PC-3 (cell line): ENCODE data around the gene RBM20. TPM values are rescaled to one million over a fixed set of nuclear protein-coding genes. Genes with fewer than 3 reads are reported as not detected.

Source experiments
- ATAC-seq: fragments of 200-7000 bp; cut with Tn5 transposase; 2 replicates; pipeline ENCODE4 v1.9.1; 2020; ENCODE audit warnings: mild to moderate bottlenecking, moderate library complexity
- BruUV-seq: library from RNA; stranded (reverse); fragments of 400-500 nt; replicated peaks from 2 replicates; lab custom pipeline; 2021; lab: Mats Ljungman, UMichigan
- CTCF ChIA-PET: fragments of 300-600 bp; sonication (Branson Sonifier 250); formaldehyde crosslinking; loops from one replicate; lab custom pipeline; 2022; ENCODE audit warnings: antibody characterized with exemption; lab: Charles Lee
- POLR2A ChIA-PET: fragments of 300-600 bp; sonication (Branson Sonifier 250); formaldehyde crosslinking; loops from one replicate; lab custom pipeline; 2022; ENCODE audit warnings: antibody characterized with exemption; ENCODE audit not compliant: unreplicated experiment; lab: Charles Lee
- DNase-seq: peaks from one replicate; pipeline ENCODE4 v3.0.0-alpha.2; 2015
- H2AFZ ChIP-seq: fragments of 300-600 bp; sonication (generic); 2 replicates; pipeline ENCODE4 v1.6.0; 2016; ENCODE audit warnings: antibody characterized with exemption, low read length
- H3F3A ChIP-seq: fragments of 300-600 bp; sonication (generic); one replicate; pipeline ENCODE4 v1.6.0; 2017; ENCODE audit warnings: antibody characterized with exemption, low read length, control low read depth, mild to moderate bottlenecking; ENCODE audit not compliant: unreplicated experiment
- H3K27ac ChIP-seq: fragments of 300-600 bp; sonication (generic); 2 replicates; pipeline ENCODE4 v1.5.1; 2016; ENCODE audit warnings: mild to moderate bottlenecking, low read length
- H3K27me3 ChIP-seq: fragments of 300-600 bp; sonication (generic); 2 replicates; pipeline ENCODE4 v1.6.1; 2016; ENCODE audit warnings: low read length, mixed read lengths
- H3K36me3 ChIP-seq: fragments of 300-600 bp; sonication (generic); 2 replicates; pipeline ENCODE4 v1.6.1; 2016; ENCODE audit warnings: low read depth, mixed run types, low read length, mixed read lengths
- H3K4me1 ChIP-seq: fragments of 300-600 bp; sonication (generic); 2 replicates; pipeline ENCODE4 v1.5.1; 2016; ENCODE audit warnings: low read length; ENCODE audit not compliant: insufficient read depth
- H3K4me2 ChIP-seq: fragments of 300-600 bp; sonication (generic); 2 replicates; pipeline ENCODE4 v1.6.0; 2016; ENCODE audit warnings: low read length
- H3K4me3 ChIP-seq: fragments of 300-600 bp; sonication (generic); 2 replicates; pipeline ENCODE4 v1.5.1; 2016; ENCODE audit warnings: mild to moderate bottlenecking, low read length, mixed read lengths
- H3K79me2 ChIP-seq: fragments of 300-600 bp; sonication (generic); 2 replicates; pipeline ENCODE4 v1.6.1; 2017; ENCODE audit warnings: low read length, mixed read lengths
- H3K9ac ChIP-seq: fragments of 300-600 bp; sonication (generic); 2 replicates; pipeline ENCODE4 v1.6.0; 2016; ENCODE audit warnings: mild to moderate bottlenecking, low read length
- H3K9me2 ChIP-seq: fragments of 300-600 bp; sonication (generic); replicated peaks from 2 replicates; pipeline ENCODE4 v1.6.1; 2016; ENCODE audit warnings: mixed run types, low read length, mixed read lengths
- H3K9me3 ChIP-seq: fragments of 300-600 bp; sonication (generic); 2 replicates; pipeline ENCODE4 v1.6.1; 2016; ENCODE audit warnings: low read length, mixed read lengths
- H4K20me1 ChIP-seq: fragments of 300-600 bp; sonication (generic); 2 replicates; pipeline ENCODE4 v1.6.1; 2016; ENCODE audit warnings: low read length, mixed read lengths
- CTCF ChIP-seq: fragments of 300-600 bp; sonication (generic); conservative IDR thresholded peaks from 2 replicates; pipeline ENCODE4 v1.5.1; 2017; ENCODE audit warnings: antibody characterized with exemption, low read depth, mild to moderate bottlenecking, low read length
- EZH2 ChIP-seq: fragments of 300-600 bp; sonication (generic); IDR thresholded peaks from one replicate; pipeline ENCODE4 v1.6.1; 2017; ENCODE audit warnings: antibody characterized with exemption, mild to moderate bottlenecking, low read length; ENCODE audit not compliant: unreplicated experiment
- EZH2phosphoT487 ChIP-seq: fragments of 300-600 bp; sonication (generic); IDR thresholded peaks from 2 replicates; pipeline ENCODE4 v1.6.1; 2018; ENCODE audit warnings: mild to moderate bottlenecking, antibody characterized with exemption, low read length, borderline replicate concordance
- intact Hi-C: fragments of 100-400 bp; cut with micrococcal nuclease; formaldehyde crosslinking; loops from 2 replicates; pipeline ENCODE4 v1.9.0; 2023
- total RNA-seq: library from RNA; depleted of rRNA; stranded (reverse); fragments of >200 nt; gene quantifications from 2 replicates; pipeline ENCODE4 v1.2.3, GENCODE V29; 2014

Gene RBM20
- total RNA-seq, 1 experiment from 2014 or later = 0.40 TPM

- Histone ChIP-seq H3K36me3 (no peaks in the 10 kb centered on the region), H2AFZ (no peak overlapping the region), H3K9ac (no peak overlapping the region), H3F3A (no peaks in the 10 kb centered on the region), H3K79me2 (no peaks in the 10 kb centered on the region), H3K4me3 (no peak overlapping the region), H3K27me3 (no peaks in the 10 kb centered on the region), H3K4me1 (no peaks in the 10 kb centered on the region), H3K9me3 (no peaks in the 10 kb centered on the region), H3K4me2 (no peak overlapping the region), H3K9me2 (no peaks in the 10 kb centered on the region), H4K20me1 (no peaks in the 10 kb centered on the region), H3K27ac (no peak overlapping the region)
- intact Hi-C loops = loop anchor here (10.0 kb wide), 1 partner anchor 55 kb away; no protein-coding TSS in a partner anchor
- no peak for DNase-seq
- POLR2A ChIA-PET = no interaction called here
- CTCF ChIA-PET = no interaction called here
- no peak for TF ChIP-seq EZH2phosphoT487
- TF ChIP-seq CTCF = no peak
- no peak for TF ChIP-seq EZH2
- no TSS peak for BruUV-seq
- no peak for ATAC-seq
These were observed 35.5 kb downstream of the RBM20 start for GRCh38 chr10:110679486-110680272.

DNA sequence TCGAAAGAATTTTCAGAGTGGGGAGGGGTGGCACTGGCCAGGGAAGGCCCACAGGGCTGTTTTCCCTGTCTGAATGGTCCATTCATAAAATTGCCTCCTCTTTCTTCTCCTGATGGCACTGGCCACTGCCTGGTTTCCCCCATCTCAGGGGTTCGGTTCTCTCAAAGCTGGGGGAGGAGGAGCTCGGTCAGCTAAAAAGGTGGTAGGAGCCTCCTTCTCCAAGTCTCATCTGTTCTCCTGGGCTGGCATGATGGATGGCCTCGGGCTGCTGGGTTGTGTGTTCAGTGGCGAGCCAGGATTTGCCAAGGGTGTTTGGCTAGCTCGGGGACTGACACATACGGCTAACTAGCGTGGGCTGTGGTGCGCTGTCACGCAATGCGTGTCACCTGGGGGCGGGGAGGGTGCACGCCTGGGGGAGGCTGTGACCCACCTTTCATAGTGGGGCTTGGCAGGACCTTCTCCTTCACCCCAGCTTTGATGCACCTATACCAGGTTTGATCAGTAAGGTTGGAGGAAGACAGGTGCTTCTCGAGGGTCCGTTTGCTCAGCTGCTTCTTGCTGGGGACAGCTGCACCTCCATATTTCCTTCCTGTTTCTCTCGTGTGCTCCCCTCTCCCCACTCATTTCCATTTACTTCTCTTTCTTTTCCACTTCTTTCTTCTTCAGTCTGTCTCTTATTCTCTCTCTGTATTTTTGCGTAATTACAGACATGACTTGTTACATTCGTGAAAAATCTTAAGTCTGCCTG lies 36.3 kb downstream of the RBM20 start:
- H3K9me3 ChIP-seq = no peaks in the 10 kb centered on the region
- H3K9me2 ChIP-seq = no peaks in the 10 kb centered on the region
- no peaks in the 10 kb centered on the region for H3K27me3 ChIP-seq
- H3K27ac ChIP-seq = no peak overlapping the region
- H3K36me3 ChIP-seq = no peaks in the 10 kb centered on the region
- H3K4me1 ChIP-seq = no peaks in the 10 kb centered on the region
- H2AFZ ChIP-seq = no peak overlapping the region
- no peak overlapping the region for H3K4me3 ChIP-seq
- H4K20me1 ChIP-seq = no peaks in the 10 kb centered on the region
- H3K79me2 ChIP-seq = no peaks in the 10 kb centered on the region
- ATAC-seq (no peak), DNase-seq (no peak)
- intact Hi-C loops = loop anchor here (10.0 kb wide), 1 partner anchor 54 kb away; no protein-coding TSS in a partner anchor
- no peak overlapping the region for H3K4me2 ChIP-seq
- TF ChIP-seq CTCF (no peak), EZH2 (no peak), EZH2phosphoT487 (no peak)
- no peaks in the 10 kb centered on the region for H3F3A ChIP-seq
- no TSS peak for BruUV-seq
- CTCF ChIA-PET = no interaction called here
- no peak overlapping the region for H3K9ac ChIP-seq
- POLR2A ChIA-PET = no interaction called here
